ENCODE results near the gene HOXD12.

Gene HOXD12

GRCh38 chr2:176127774-176128072, 28.1 kb downstream of the HOXD12 start:
- H3K27ac ChIP-seq: no peak overlapping the region
- TF ChIP-seq, protein P1, sequence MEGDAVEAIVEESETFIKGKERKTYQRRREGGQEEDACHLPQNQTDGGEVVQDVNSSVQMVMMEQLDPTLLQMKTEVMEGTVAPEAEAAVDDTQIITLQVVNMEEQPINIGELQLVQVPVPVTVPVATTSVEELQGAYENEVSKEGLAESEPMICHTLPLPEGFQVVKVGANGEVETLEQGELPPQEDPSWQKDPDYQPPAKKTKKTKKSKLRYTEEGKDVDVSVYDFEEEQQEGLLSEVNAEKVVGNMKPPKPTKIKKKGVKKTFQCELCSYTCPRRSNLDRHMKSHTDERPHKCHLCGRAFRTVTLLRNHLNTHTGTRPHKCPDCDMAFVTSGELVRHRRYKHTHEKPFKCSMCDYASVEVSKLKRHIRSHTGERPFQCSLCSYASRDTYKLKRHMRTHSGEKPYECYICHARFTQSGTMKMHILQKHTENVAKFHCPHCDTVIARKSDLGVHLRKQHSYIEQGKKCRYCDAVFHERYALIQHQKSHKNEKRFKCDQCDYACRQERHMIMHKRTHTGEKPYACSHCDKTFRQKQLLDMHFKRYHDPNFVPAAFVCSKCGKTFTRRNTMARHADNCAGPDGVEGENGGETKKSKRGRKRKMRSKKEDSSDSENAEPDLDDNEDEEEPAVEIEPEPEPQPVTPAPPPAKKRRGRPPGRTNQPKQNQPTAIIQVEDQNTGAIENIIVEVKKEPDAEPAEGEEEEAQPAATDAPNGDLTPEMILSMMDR (conservative IDR thresholded peaks at IDR 0.05): no peak

DNA sequence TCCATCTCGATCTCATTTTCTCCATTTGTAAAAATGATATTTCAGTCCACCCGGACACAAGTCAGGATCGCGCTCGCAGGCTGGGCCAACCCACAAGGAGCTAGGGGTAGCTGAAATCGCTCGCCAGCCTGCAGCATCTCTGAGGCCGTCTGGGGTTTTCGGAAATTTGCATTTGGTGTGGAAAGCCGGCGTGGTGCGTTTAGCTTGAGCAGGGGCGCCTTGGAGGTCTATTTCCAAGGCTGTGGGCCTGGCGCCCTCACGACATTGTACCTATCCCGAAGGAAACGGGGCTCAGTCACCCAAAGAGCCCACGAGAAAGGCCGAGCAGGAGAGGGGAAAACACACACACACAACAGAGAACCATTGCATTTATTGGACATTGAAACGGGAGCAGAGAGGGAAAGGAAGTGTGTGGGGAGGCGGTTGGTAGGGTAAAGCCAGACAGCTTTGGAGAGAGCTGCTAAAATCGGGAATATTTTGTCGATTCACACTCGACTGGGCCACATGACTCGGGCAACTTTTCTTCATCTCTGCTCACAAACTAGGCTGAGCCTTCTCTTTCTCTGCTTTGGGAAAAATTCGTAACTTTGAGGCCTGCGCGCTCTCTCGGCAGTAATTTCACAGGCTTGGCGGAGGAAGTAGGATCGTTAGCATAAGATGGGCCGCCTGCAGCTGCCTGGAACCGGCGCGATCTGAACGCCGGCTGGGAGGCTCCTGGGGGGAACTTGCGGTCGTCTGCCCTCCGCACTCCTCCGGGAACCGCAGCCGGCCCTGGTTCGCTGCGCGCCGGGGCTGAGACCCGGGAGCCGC, 28.8 kb downstream of the HOXD12 start:
- TF ChIP-seq, protein P1 (conservative IDR thresholded peaks at IDR 0.05): no peak
- H3K27ac ChIP-seq: no peak overlapping the region

- H3K27ac ChIP-seq: peak within 1 kb of the TSS; percentile 82
- TF ChIP-seq, protein P1 (conservative IDR thresholded peaks at IDR 0.05): no peak
These were observed 29.6 kb downstream of the HOXD12 start, which contains the start of gene HOXD8 for GRCh38 chr2:176128982-176129796. HOXD8 (plus strand) TSS chr2:176129705; CDS start chr2:176130367, 662 bp downstream.

DNA sequence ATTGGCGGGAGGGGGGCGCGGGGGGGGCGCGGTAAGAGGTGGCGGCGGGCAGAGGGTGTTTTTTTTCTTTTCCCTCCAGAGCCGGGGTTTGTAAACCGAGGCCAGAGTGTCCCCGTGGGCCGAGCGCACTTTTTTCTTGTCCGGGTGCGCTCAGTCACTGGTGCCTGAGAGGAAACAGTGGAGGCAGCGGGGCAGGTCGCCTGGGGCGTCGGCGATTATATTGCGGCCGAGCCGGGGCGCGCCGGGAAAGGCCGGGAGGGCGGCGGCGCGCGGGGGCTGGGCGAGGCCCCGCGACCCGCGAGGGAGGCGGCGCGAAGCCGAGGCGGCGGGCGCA, 30.2 kb downstream of the HOXD12 start:
- peak overlapping the region; percentile 82 for H3K27ac ChIP-seq
- TF ChIP-seq, protein P1 (conservative IDR thresholded peaks at IDR 0.05): no peak

- TF ChIP-seq, protein P1 (conservative IDR thresholded peaks at IDR 0.05): no peak; the same call in 1 of the 2 replicates
- H3K27ac ChIP-seq: peak overlapping the region; percentile 82
These were observed 30.8 kb downstream of the HOXD12 start for GRCh38 chr2:176130147-176130956.

GRCh38 chr2:176130957-176131847, 31.6 kb downstream of the HOXD12 start:
- peak overlapping the region; percentile 82 for H3K27ac ChIP-seq
- TF ChIP-seq, protein P1 (conservative IDR thresholded peaks at IDR 0.05): no peak
